Measurements from ENCODE around the gene LAPTM5.

GRCh38 chr1:30730346-30731108 lies 27.0 kb downstream of the LAPTM5 start:
- TF ChIP-seq POLR2A (IDR thresholded peaks at IDR 0.05), result no peak
- TF ChIP-seq CTCF (IDR thresholded peaks at IDR 0.05 in 8 of 11, conservative IDR thresholded peaks at IDR 0.05 in 3 of 11), result no peak

Data from spleen (tissue), 7 donors.